HepG2 (cell line): ENCODE results near the gene SYP. TPM values are rescaled to one million over a fixed set of nuclear protein-coding genes. Genes with fewer than 3 reads are reported as not detected.

Experiments used
- DR1 ChIP-seq: sonication (generic); formaldehyde crosslinking; IDR thresholded peaks from 2 replicates; pipeline ENCODE4 v1.8.0; 2021; ENCODE audit warnings: mild to moderate bottlenecking, missing genetic modification reagents, inconsistent platforms
- ELF1 ChIP-seq: sonication (generic); formaldehyde crosslinking; IDR thresholded peaks from 2 replicates; pipeline ENCODE4 v1.4.0; 2020; ENCODE audit warnings: missing genetic modification reagents
- FOSL1 ChIP-seq: sonication (generic); formaldehyde crosslinking; IDR thresholded peaks from 2 replicates; pipeline ENCODE4 v1.9.0; 2021; ENCODE audit warnings: missing genetic modification reagents, borderline replicate concordance
- KLF6 ChIP-seq: IDR thresholded peaks from 2 replicates; pipeline ENCODE4 v1.8.0; 2016; ENCODE audit warnings: missing biosample characterization, missing genetic modification reagents
- MAX ChIP-seq: IDR thresholded peaks from 2 replicates; pipeline ENCODE4 v1.6.1; 2012; ENCODE audit warnings: inconsistent platforms
- MBD4 ChIP-seq: IDR thresholded peaks from 2 replicates; pipeline ENCODE4 v1.6.1; 2012; ENCODE audit warnings: low read length, inconsistent platforms, borderline replicate concordance
- MED1 ChIP-seq: sonication (generic); formaldehyde crosslinking; IDR thresholded peaks from 2 replicates; pipeline ENCODE4 v1.4.0; 2020; ENCODE audit warnings: missing genetic modification reagents
- MTA3 ChIP-seq: sonication (generic); formaldehyde crosslinking; IDR thresholded peaks from 2 replicates; pipeline ENCODE4 v1.4.0; 2020; ENCODE audit warnings: missing genetic modification reagents
- MXI1 ChIP-seq: IDR thresholded peaks from 3 replicates; pipeline ENCODE4 v1.6.1; 2012; ENCODE audit warnings: low read depth, low read length, inconsistent platforms, borderline replicate concordance
- NFE2L1 ChIP-seq: sonication (generic); formaldehyde crosslinking; IDR thresholded peaks from 2 replicates; pipeline ENCODE4 v1.4.0; 2020; ENCODE audit warnings: missing genetic modification reagents, mild to moderate bottlenecking, borderline replicate concordance
- REL ChIP-seq: sonication (generic); formaldehyde crosslinking; conservative IDR thresholded peaks from 2 replicates; pipeline ENCODE4 v1.8.0; 2022; ENCODE audit warnings: mild to moderate bottlenecking, missing genetic modification reagents, moderate library complexity
- SMC3 ChIP-seq: IDR thresholded peaks from 2 replicates; pipeline ENCODE4 v1.6.1; 2011; ENCODE audit warnings: low read length, improper control_type of control experiment
- SOX5 ChIP-seq: IDR thresholded peaks from 2 replicates; pipeline ENCODE4 v1.6.1; 2016; ENCODE audit warnings: borderline replicate concordance
- SOX6 ChIP-seq, 2 experiments: fragments of 450-650 bp in 1 of 2; sonication (generic) in 1 of 2; formaldehyde crosslinking in 1 of 2; IDR thresholded peaks; 2 replicates each; pipeline versions ENCODE4 v1.4.0 to v1.6.1; 2017 to 2020; ENCODE audit warnings: antibody characterized with exemption in 1 of 2, mild to moderate bottlenecking in 1 of 2, missing genetic modification reagents in 1 of 2
- SYNCRIP ChIP-seq: fragments of 200-400 bp; formaldehyde crosslinking; IDR thresholded peaks from 2 replicates; pipeline ENCODE4 v1.6.1; 2018; ENCODE audit warnings: mild to moderate bottlenecking, low read depth, low read length; ENCODE audit not compliant: insufficient read depth
- U2AF1 ChIP-seq: fragments of 200-400 bp; formaldehyde crosslinking; optimal IDR thresholded peaks from 2 replicates; pipeline ENCODE3; 2017; ENCODE audit warnings: mild to moderate bottlenecking, low read depth, low read length
- XBP1 ChIP-seq: sonication (generic); formaldehyde crosslinking; IDR thresholded peaks from 2 replicates; pipeline ENCODE4 v1.5.0; 2020; ENCODE audit warnings: missing genetic modification reagents
- ZFAT ChIP-seq: sonication (generic); formaldehyde crosslinking; conservative IDR thresholded peaks from 2 replicates; pipeline ENCODE4 v1.8.1; 2023; ENCODE audit warnings: missing genetic modification reagents, inconsistent platforms
- ZNF510 ChIP-seq: sonication (generic); formaldehyde crosslinking; IDR thresholded peaks from 2 replicates; pipeline ENCODE4 v1.4.0; 2020; ENCODE audit warnings: low read depth, mild to moderate bottlenecking, missing genetic modification reagents
- ZNF629 ChIP-seq: sonication (generic); formaldehyde crosslinking; conservative IDR thresholded peaks from 2 replicates; pipeline ENCODE4 v1.5.0; 2020; ENCODE audit warnings: missing genetic modification reagents
- ZNF747 ChIP-seq: sonication (generic); formaldehyde crosslinking; IDR thresholded peaks from 2 replicates; pipeline ENCODE4 v1.8.1; 2023; ENCODE audit warnings: missing genetic modification reagents, mild to moderate bottlenecking, borderline replicate concordance
- ZSCAN25 ChIP-seq: sonication (generic); formaldehyde crosslinking; IDR thresholded peaks from 2 replicates; pipeline ENCODE4 v1.8.0; 2022; ENCODE audit warnings: mild to moderate bottlenecking, missing genetic modification reagents
- ZSCAN9 ChIP-seq: IDR thresholded peaks from 2 replicates; pipeline ENCODE4 v1.6.1; 2016; ENCODE audit warnings: borderline replicate concordance
- polyA plus RNA-seq, 8 experiments: library from polyadenylated mRNA; depleted of rRNA in 3 of 8; stranded (reverse) in 7 of 8; unstranded in 1 of 8; fragments of >200 nt; fragmentation: Illumina TruSeq in 4 of 8; extraction: Trizol in 4 of 8; gene quantifications; 2 replicates each; pipeline versions ENCODE4 v1.2.1 to v1.2.3, GENCODE V29; 2011 to 2016; ENCODE audit warnings: low read depth in 4 of 8, missing spikeins in 1 of 8, mixed read lengths in 1 of 8; ENCODE audit not compliant: insufficient read depth in 1 of 8
- total RNA-seq, 5 experiments: library from RNA; depleted of rRNA; stranded (reverse); fragments of >200 nt; fragmentation: Illumina TruSeq; extraction: Trizol; gene quantifications; 2 replicates each; pipeline ENCODE4 v1.2.3, GENCODE V29; 2016; ENCODE audit warnings: low read depth in 1 of 5
- TF ChIP-seq, protein P1 (sequence below): sonication (generic); formaldehyde crosslinking; IDR thresholded peaks from 2 replicates; pipeline ENCODE4 v1.8.0; 2022; ENCODE audit warnings: mild to moderate bottlenecking, missing genetic modification reagents; ENCODE audit not compliant: insufficient replicate concordance
- TF ChIP-seq, protein P2 (sequence below), 2 experiments: fragments of 450-650 bp in 1 of 2; sonication (generic) in 1 of 2; formaldehyde crosslinking; IDR thresholded peaks; 2 replicates each; pipeline versions ENCODE4 v1.5.0 to v1.8.0; 2020 to 2022; ENCODE audit warnings: mild to moderate bottlenecking in 1 of 2, missing genetic modification reagents in 1 of 2
- TF ChIP-seq, protein P3 (sequence below): sonication (generic); formaldehyde crosslinking; IDR thresholded peaks from 2 replicates; pipeline ENCODE4 v1.8.1; 2022; ENCODE audit warnings: low read depth, mild to moderate bottlenecking, missing genetic modification reagents

The SYP gene
- total and polyA plus RNA-seq, 2 of the 13 experiments (the other 11 are each of a cell fraction or from before 2014, with no cell fraction given): 2.0 to 2.5 TPM

DNA sequence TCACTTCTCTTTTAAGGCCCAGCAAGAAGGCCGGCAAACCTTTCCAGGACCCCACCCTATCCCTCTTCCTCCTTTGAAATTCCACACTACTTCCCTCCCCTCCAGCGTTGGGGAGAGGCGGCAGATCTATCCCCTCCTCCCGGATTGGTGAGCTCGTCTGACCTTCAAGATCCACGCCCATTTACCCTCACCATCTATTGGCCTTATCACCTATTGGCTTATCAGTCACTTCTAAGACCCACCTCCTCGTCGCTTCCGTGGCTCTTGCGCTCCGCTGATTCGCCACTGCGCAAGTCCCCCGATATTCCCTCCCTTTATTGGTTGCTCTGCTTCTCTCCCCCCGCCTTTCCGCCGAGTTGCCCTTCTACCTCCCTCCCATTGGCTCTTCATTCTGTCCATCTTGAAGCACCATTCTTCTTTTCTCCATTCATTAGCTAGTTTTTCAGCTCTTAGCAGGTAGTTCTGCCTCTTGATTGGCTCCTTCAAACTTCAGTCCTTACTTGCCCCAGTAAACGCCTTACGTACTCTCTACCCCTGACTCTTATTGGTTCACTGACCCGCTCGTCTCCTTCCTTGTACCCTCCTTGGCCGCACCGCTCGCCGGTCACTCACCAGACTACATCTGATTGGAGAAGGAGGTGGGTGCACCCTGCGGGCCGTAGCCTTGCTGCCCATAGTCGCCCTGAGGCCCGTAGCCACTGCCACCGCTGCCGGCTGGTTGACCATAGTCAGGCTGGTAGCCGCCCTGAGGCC lies 9.0 kb downstream of the SYP start (continued):
- TF ChIP-seq, protein P1, sequence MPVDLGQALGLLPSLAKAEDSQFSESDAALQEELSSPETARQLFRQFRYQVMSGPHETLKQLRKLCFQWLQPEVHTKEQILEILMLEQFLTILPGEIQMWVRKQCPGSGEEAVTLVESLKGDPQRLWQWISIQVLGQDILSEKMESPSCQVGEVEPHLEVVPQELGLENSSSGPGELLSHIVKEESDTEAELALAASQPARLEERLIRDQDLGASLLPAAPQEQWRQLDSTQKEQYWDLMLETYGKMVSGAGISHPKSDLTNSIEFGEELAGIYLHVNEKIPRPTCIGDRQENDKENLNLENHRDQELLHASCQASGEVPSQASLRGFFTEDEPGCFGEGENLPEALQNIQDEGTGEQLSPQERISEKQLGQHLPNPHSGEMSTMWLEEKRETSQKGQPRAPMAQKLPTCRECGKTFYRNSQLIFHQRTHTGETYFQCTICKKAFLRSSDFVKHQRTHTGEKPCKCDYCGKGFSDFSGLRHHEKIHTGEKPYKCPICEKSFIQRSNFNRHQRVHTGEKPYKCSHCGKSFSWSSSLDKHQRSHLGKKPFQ (CRISPR knock-in tag): no peak
- no peak for TF ChIP-seq FOSL1 (CRISPR knock-in tag)
- no peak for TF ChIP-seq MTA3 (CRISPR knock-in tag)
- no peak for TF ChIP-seq XBP1
- TF ChIP-seq, protein P2, sequence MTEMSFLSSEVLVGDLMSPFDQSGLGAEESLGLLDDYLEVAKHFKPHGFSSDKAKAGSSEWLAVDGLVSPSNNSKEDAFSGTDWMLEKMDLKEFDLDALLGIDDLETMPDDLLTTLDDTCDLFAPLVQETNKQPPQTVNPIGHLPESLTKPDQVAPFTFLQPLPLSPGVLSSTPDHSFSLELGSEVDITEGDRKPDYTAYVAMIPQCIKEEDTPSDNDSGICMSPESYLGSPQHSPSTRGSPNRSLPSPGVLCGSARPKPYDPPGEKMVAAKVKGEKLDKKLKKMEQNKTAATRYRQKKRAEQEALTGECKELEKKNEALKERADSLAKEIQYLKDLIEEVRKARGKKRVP (CRISPR knock-in tag; IDR thresholded peaks at IDR 0.05): no peak
- no peak for TF ChIP-seq U2AF1
- TF ChIP-seq SOX5 (CRISPR knock-in tag): no peak; the same call in 1 of the 2 replicates
- no peak for TF ChIP-seq SOX6 (IDR thresholded peaks at IDR 0.05)
- TF ChIP-seq SOX6 (CRISPR knock-in tag; IDR thresholded peaks at IDR 0.05): no peak; the same call in 1 of the 2 replicates
- no peak; the same call in 1 of the 2 replicates for TF ChIP-seq ELF1 (CRISPR knock-in tag)
- TF ChIP-seq KLF6 (CRISPR knock-in tag): no peak
- TF ChIP-seq REL (CRISPR knock-in tag): no peak
- TF ChIP-seq, protein P3, sequence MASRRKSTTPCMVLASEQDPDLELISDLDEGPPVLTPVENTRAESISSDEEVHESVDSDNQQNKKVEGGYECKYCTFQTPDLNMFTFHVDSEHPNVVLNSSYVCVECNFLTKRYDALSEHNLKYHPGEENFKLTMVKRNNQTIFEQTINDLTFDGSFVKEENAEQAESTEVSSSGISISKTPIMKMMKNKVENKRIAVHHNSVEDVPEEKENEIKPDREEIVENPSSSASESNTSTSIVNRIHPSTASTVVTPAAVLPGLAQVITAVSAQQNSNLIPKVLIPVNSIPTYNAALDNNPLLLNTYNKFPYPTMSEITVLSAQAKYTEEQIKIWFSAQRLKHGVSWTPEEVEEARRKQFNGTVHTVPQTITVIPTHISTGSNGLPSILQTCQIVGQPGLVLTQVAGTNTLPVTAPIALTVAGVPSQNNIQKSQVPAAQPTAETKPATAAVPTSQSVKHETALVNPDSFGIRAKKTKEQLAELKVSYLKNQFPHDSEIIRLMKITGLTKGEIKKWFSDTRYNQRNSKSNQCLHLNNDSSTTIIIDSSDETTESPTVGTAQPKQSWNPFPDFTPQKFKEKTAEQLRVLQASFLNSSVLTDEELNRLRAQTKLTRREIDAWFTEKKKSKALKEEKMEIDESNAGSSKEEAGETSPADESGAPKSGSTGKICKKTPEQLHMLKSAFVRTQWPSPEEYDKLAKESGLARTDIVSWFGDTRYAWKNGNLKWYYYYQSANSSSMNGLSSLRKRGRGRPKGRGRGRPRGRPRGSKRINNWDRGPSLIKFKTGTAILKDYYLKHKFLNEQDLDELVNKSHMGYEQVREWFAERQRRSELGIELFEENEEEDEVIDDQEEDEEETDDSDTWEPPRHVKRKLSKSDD (CRISPR knock-in tag): no peak
- no peak for TF ChIP-seq DR1
- TF ChIP-seq ZNF747 (CRISPR knock-in tag): no peak
- TF ChIP-seq MBD4: no peak
- no peak for TF ChIP-seq MED1 (CRISPR knock-in tag)
- no peak for TF ChIP-seq MAX
- TF ChIP-seq NFE2L1 (CRISPR knock-in tag): no peak
- no peak for TF ChIP-seq SYNCRIP
- no peak for TF ChIP-seq ZNF629
- peak; percentile 82; the same call in 1 of the 2 replicates for TF ChIP-seq ZSCAN25 (CRISPR knock-in tag)
- TF ChIP-seq MXI1: peak; percentile 17; the same call in 1 of the 3 replicates
- TF ChIP-seq ZNF510 (CRISPR knock-in tag): no peak
- no peak for TF ChIP-seq ZFAT (CRISPR knock-in tag)
- no peak for TF ChIP-seq SMC3
- TF ChIP-seq ZSCAN9 (CRISPR knock-in tag): no peak
